ENCODE results near the gene FAIM2.

DNA sequence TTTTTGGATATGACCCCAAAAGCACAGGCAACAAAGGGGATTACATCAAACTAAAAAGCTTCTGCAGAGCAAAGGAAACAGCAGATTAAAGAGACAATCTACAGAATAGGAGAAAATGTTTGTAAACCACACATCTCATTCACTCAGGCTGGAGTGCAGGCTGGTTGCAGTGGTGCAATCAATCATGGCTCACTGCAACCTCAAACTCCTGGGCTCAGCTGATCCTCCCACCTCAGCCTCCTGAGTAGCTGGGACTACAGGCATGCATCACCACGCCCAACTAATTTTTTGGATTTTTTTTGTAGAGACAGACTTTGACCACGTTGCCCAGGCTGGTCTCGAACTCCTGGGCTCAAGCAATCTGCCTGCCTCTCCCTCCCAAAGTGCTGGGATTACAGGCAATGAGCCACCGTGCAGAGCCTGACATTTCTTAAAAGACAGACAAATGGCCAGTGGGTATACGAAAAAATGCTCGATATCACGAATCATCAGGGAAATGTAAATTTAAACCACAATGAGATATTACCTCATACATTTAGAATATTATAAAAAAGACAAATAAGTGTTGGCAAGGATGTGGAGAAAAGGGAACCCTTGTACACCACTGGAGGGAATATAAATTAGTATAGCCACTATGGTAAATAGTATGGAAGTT lies 85.3 kb downstream of the FAIM2 start:
- no peak for TF ChIP-seq POLR2AphosphoS5 (IDR thresholded peaks at IDR 0.05)
- TF ChIP-seq, protein P1, sequence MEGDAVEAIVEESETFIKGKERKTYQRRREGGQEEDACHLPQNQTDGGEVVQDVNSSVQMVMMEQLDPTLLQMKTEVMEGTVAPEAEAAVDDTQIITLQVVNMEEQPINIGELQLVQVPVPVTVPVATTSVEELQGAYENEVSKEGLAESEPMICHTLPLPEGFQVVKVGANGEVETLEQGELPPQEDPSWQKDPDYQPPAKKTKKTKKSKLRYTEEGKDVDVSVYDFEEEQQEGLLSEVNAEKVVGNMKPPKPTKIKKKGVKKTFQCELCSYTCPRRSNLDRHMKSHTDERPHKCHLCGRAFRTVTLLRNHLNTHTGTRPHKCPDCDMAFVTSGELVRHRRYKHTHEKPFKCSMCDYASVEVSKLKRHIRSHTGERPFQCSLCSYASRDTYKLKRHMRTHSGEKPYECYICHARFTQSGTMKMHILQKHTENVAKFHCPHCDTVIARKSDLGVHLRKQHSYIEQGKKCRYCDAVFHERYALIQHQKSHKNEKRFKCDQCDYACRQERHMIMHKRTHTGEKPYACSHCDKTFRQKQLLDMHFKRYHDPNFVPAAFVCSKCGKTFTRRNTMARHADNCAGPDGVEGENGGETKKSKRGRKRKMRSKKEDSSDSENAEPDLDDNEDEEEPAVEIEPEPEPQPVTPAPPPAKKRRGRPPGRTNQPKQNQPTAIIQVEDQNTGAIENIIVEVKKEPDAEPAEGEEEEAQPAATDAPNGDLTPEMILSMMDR (IDR thresholded peaks at IDR 0.05), result no peak
- no peak for TF ChIP-seq POLR2A (IDR thresholded peaks at IDR 0.05)
- no peak for TF ChIP-seq EP300 (IDR thresholded peaks at IDR 0.05)
